Mesenchymal stem cell (in vitro differentiated cells and primary cell): ENCODE data around the gene DGKE.

ENCODE experiments used
- DNase-seq: peaks from one replicate; pipeline ENCODE4 v3.0.0-alpha.2; 2013
- H2AFZ ChIP-seq: one replicate; pipeline ENCODE4 v1.6.1; 2013; ENCODE audit warnings: low read depth, mild to moderate bottlenecking, control low read depth, inconsistent platforms, low read length, moderate library complexity
- H2AK5ac ChIP-seq: 2 replicates; pipeline ENCODE4 v1.6.1; 2013; ENCODE audit warnings: low read length, moderate library complexity, mild to moderate bottlenecking, inconsistent platforms; ENCODE audit not compliant: severe bottlenecking
- H2BK120ac ChIP-seq: one replicate; pipeline ENCODE4 v1.6.1; 2013; ENCODE audit warnings: low read depth, mild to moderate bottlenecking, inconsistent platforms, low read length, moderate library complexity
- H2BK12ac ChIP-seq, 2 experiments: one replicate each; pipeline ENCODE4 v1.6.1; 2013; ENCODE audit warnings: inconsistent platforms in 2 of 2, low read length in 2 of 2, mild to moderate bottlenecking in 2 of 2, moderate library complexity in 2 of 2, control low read depth in 1 of 2
- H2BK15ac ChIP-seq: one replicate; pipeline ENCODE4 v1.6.1; 2013; ENCODE audit warnings: mild to moderate bottlenecking, low read depth, inconsistent platforms; ENCODE audit not compliant: poor library complexity, severe bottlenecking
- H2BK5ac ChIP-seq: 2 replicates; pipeline ENCODE4 v1.6.1; 2013; ENCODE audit warnings: low read depth, mild to moderate bottlenecking, low read length, control low read depth, inconsistent platforms; ENCODE audit not compliant: poor library complexity, severe bottlenecking
- H3K14ac ChIP-seq, 2 experiments: one replicate each; pipeline ENCODE4 v1.6.1; 2013; ENCODE audit warnings: inconsistent platforms in 2 of 2, low read length in 2 of 2, control low read depth in 1 of 2, mild to moderate bottlenecking in 1 of 2, moderate library complexity in 1 of 2
- H3K18ac ChIP-seq, 2 experiments: one replicate each; pipeline ENCODE4 v1.6.1; 2013; ENCODE audit warnings: inconsistent platforms in 2 of 2, low read length in 2 of 2, control low read depth in 1 of 2, low read depth in 1 of 2, mild to moderate bottlenecking in 1 of 2
- H3K23ac ChIP-seq, 2 experiments: one replicate each; pipeline ENCODE4 v1.6.1; 2013; ENCODE audit warnings: inconsistent platforms in 2 of 2, low read length in 2 of 2, mild to moderate bottlenecking in 2 of 2, moderate library complexity in 2 of 2, control low read depth in 1 of 2
- H3K27ac ChIP-seq: 2 replicates; pipeline ENCODE4 v1.5.1; 2013; ENCODE audit warnings: mild to moderate bottlenecking, moderate library complexity, low read length, control low read depth, inconsistent platforms; ENCODE audit not compliant: poor library complexity, severe bottlenecking
- H3K27me3 ChIP-seq, 2 experiments: 2 replicates each; pipeline versions ENCODE4 v1.6.1 to v1.7.0; 2013; ENCODE audit warnings: low read length in 2 of 2, mild to moderate bottlenecking in 2 of 2, moderate library complexity in 2 of 2, control low read depth in 1 of 2, inconsistent platforms in 1 of 2; ENCODE audit not compliant: control insufficient read depth in 1 of 2, insufficient read depth in 1 of 2
- H3K36me3 ChIP-seq, 2 experiments: 2 replicates each; pipeline versions ENCODE4 v1.6.1 to v1.7.0; 2013; ENCODE audit warnings: low read length in 2 of 2, control low read depth in 1 of 2, inconsistent platforms in 1 of 2, low read depth in 1 of 2, mild to moderate bottlenecking in 1 of 2; ENCODE audit not compliant: insufficient read depth in 2 of 2, control insufficient read depth in 1 of 2
- H3K4ac ChIP-seq, 2 experiments: one replicate each; pipeline ENCODE4 v1.6.1; 2013; ENCODE audit warnings: inconsistent platforms in 2 of 2, low read length in 2 of 2, mild to moderate bottlenecking in 2 of 2, moderate library complexity in 2 of 2, control low read depth in 1 of 2, low read depth in 1 of 2
- H3K4me1 ChIP-seq: 2 replicates; pipeline ENCODE4 v1.6.1; 2013; ENCODE audit warnings: low read depth, low read length, control low read depth; ENCODE audit not compliant: control insufficient read depth, insufficient read depth
- H3K4me2 ChIP-seq: 2 replicates; pipeline ENCODE4 v1.6.1; 2013; ENCODE audit warnings: low read length, mild to moderate bottlenecking, inconsistent platforms; ENCODE audit not compliant: poor library complexity, severe bottlenecking
- H3K4me3 ChIP-seq, 2 experiments: 2 replicates each; pipeline versions ENCODE4 v1.5.1 to v1.7.0; 2013; ENCODE audit warnings: low read length in 2 of 2, mild to moderate bottlenecking in 2 of 2, control low read depth in 1 of 2, low read depth in 1 of 2; ENCODE audit not compliant: insufficient read depth in 1 of 2
- H3K79me1 ChIP-seq: replicated peaks from 2 replicates; pipeline ENCODE4 v1.6.1; 2013; ENCODE audit warnings: mild to moderate bottlenecking, control low read depth, low read length, inconsistent platforms; ENCODE audit not compliant: poor library complexity, severe bottlenecking
- H3K9ac ChIP-seq: 2 replicates; pipeline ENCODE4 v1.7.0; 2013; ENCODE audit warnings: mild to moderate bottlenecking, low read length, moderate library complexity
- H3K9me3 ChIP-seq: 2 replicates; pipeline ENCODE4 v1.7.0; 2013; ENCODE audit warnings: mild to moderate bottlenecking, low read length; ENCODE audit not compliant: control insufficient read depth
- H4K8ac ChIP-seq: one replicate; pipeline ENCODE4 v1.6.1; 2013; ENCODE audit warnings: inconsistent platforms, mild to moderate bottlenecking, low read length, moderate library complexity
- H4K91ac ChIP-seq: one replicate; pipeline ENCODE4 v1.6.1; 2013; ENCODE audit warnings: mild to moderate bottlenecking, low read length, inconsistent platforms
- WGBS: methylation state at CpG from one replicate; pipeline ENCODE4 v1.1.7; 2013; ENCODE audit warnings: mixed read lengths; 5-methylcytosine and 5-hydroxymethylcytosine counted together

DGKE gene

DNA sequence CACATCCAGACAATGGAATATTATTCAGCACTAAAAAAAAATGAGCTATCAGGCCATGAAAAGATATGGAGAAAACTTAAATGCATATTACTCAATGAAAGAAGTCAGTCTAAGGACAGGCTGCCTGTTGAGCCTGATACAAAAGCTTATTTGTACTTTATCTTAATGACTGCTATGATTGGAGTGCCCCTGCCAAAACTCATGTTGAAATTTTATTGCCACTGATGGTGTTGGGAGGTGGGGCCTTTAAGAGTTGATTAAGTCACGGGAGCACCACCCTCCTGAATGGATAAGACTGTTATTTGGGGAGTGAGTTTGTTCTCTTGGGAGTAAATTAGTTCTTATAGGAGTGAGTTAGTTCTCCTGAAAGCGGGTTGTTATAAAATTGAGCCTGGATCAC lies 10.1 kb upstream of the DGKE start:
- H3K18ac ChIP-seq, result no peak overlapping the region
- no peak overlapping the region for H3K9ac ChIP-seq
- no peak overlapping the region for H4K8ac ChIP-seq
- H4K91ac ChIP-seq, result no peak overlapping the region
- no peak for DNase-seq
- no peak overlapping the region for H3K27ac ChIP-seq
- H3K4me1 ChIP-seq, result peaks cover 9% of the 10 kb centered on the region
- no peak overlapping the region for H3K14ac ChIP-seq
- peaks cover 11% of the 10 kb centered on the region for H3K79me1 ChIP-seq
- H3K4me2 ChIP-seq, result no peak overlapping the region
- H2AFZ ChIP-seq, result no peak overlapping the region
- no peaks in the 10 kb centered on the region for H3K9me3 ChIP-seq
- no peak overlapping the region for H3K4me3 ChIP-seq
- no peak overlapping the region for H2BK120ac ChIP-seq
- no peaks in the 10 kb centered on the region for H3K27me3 ChIP-seq
- no peak overlapping the region for H2BK5ac ChIP-seq
- H2AK5ac ChIP-seq, result peak overlapping the region; percentile 56
- peaks cover 0 to 4% of the 10 kb centered on the region in 2 experiments for H3K36me3 ChIP-seq
- no peak overlapping the region for H3K23ac ChIP-seq
- H2BK15ac ChIP-seq, result no peak overlapping the region
- 95% methylated on average over 2 of the region's 2 CpGs for WGBS
- no peak overlapping the region for H2BK12ac ChIP-seq
- H3K4ac ChIP-seq, result no peak overlapping the region

DNA sequence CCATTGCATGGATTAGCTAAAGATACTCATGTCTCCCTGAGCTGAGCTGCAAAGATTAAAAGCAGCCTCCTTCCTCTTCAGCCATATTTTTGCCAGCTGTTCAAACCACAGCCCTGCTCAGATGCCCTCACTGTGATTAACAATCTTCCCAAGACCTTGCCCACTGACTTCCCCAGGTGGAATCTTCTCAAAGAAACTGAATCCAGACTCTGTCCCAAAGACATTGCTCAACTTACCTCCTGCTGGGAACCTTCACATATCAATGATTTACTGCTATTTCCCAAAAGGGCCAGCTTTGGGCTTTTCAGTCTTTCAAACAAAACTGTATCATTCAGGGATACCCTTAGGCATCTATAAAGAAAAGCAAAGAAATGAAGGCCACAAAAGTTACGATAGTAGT lies 9.4 kb upstream of the DGKE start:
- Histone ChIP-seq H2BK5ac (no peak overlapping the region), H2BK12ac (no peak overlapping the region), H3K36me3 (peaks cover 0 to 4% of the 10 kb centered on the region in 2 experiments), H3K27me3 (no peaks in the 10 kb centered on the region), H2AK5ac (peak overlapping the region; percentile 67), H2BK15ac (no peak overlapping the region), H4K91ac (no peak overlapping the region), H3K4ac (no peak overlapping the region), H3K4me1 (peaks cover 10% of the 10 kb centered on the region), H3K27ac (peak overlapping the region; percentile 74), H4K8ac (peak overlapping the region; percentile 13), H3K14ac (no peak overlapping the region), H2BK120ac (no peak overlapping the region), H3K9ac (no peak overlapping the region), H3K18ac (no peak overlapping the region), H3K9me3 (no peaks in the 10 kb centered on the region), H3K79me1 (peaks cover 15% of the 10 kb centered on the region), H3K23ac (no peak overlapping the region), H2AFZ (no peak overlapping the region), H3K4me2 (peak overlapping the region; percentile 23), H3K4me3 (no peak overlapping the region)
- no CpG with 5 or more reads among the region's 1 CpG for WGBS
- DNase-seq, result no peak

DNA sequence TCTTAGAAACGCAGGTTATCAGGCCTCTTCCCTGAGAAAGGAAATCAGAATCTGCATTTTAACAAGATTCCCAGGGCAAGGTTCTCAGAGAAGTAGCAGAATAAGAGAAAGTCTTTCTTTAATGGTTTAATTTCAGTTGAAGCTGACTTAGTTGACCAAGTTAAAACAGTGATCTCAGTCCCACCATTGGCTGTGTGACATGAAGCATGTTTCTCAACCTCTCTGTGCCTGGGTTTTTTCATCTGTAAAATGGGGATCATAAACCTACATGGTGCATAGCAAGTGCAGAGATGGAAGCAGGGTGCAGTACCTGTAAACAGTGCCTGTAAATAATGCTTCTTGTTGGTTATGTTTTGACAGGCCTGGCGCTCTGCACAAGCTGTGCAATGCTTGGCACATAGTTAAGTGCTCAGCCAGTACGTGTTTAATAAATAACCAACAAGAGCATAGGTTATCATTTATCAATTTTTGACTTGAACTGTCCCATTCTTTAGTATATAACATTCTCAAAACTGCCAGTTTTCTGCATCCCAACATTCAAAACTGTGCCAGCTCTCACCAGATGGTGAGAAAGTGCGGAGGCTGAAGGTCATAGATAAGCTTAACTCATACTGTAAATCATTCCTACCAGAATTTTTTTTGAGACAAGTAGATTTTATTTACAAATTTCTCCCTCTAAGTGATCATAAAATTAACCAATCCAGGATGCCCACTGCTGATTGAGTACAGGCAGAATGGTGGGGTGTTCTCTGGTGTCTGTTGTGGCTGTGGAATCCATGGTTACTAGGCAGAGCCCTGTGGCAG lies 7.1 kb upstream of the DGKE start:
- Histone ChIP-seq H3K4me1 (peaks cover 19% of the 10 kb centered on the region), H4K91ac (no peak overlapping the region), H4K8ac (no peak overlapping the region), H2BK15ac (no peak overlapping the region), H3K9ac (no peak overlapping the region), H3K36me3 (peaks cover 0 to 4% of the 10 kb centered on the region in 2 experiments), H2AFZ (no peak overlapping the region), H3K14ac (no peak overlapping the region), H3K18ac (no peak overlapping the region), H3K27ac (no peak overlapping the region), H3K9me3 (no peaks in the 10 kb centered on the region), H3K23ac (no peak overlapping the region), H3K4me2 (no peak overlapping the region), H2BK12ac (no peak overlapping the region), H3K27me3 (no peaks in the 10 kb centered on the region), H3K79me1 (peaks cover 21% of the 10 kb centered on the region), H2BK120ac (no peak overlapping the region), H2BK5ac (no peak overlapping the region), H2AK5ac (no peak overlapping the region), H3K4ac (no peak overlapping the region), H3K4me3 (no peak overlapping the region)
- DNase-seq, result no peak
- 98% methylated on average over 2 of the region's 4 CpGs for WGBS

DNA sequence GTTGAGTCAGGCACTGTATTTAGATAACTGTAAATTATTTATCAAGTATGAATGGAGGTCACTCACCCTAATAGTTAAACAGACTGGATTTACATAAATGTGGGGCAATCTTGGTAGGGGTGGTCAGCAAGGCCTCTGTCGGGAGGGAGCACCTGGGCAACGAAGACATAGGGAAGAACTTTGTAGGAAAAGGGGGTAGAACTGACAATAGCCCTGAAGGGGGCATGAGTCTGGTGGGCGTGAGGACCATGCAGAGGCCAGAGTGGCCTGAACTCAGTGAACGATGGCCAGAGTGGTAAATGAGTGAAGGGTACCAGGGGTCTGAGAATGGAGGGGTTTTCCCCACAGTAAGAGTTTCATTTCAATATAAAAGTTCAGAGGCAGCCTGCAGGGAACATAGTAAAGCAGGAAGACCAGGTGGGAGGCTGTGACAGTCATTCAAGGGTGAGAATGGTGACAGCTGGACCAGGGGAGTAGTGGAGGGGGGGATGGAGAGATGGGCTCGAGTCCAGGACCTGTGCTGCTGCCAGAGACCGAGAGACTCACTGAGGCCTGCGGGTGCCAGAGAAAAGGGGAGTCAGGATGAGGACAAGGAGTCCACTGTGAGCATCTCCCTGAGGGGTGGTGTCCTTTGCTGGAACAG lies 3.1 kb upstream of the DGKE start:
- DNase-seq, result no peak
- Histone ChIP-seq H2AFZ (no peak overlapping the region), H3K4me3 (no peak overlapping the region), H3K27me3 (no peaks in the 10 kb centered on the region), H2BK12ac (no peak overlapping the region), H3K4me1 (peaks cover 25% of the 10 kb centered on the region), H3K36me3 (peaks cover 0 to 4% of the 10 kb centered on the region in 2 experiments), H2BK15ac (no peak overlapping the region), H2AK5ac (peak overlapping the region; percentile 14), H4K8ac (no peak overlapping the region), H3K23ac (no peak overlapping the region), H3K79me1 (peaks cover 28% of the 10 kb centered on the region), H2BK5ac (no peak overlapping the region), H3K14ac (no peak overlapping the region), H3K4ac (no peak overlapping the region), H3K9me3 (no peaks in the 10 kb centered on the region), H3K9ac (no peak overlapping the region), H3K4me2 (peak overlapping the region; percentile 36), H3K27ac (peak overlapping the region; percentile 26), H3K18ac (no peak overlapping the region), H2BK120ac (no peak overlapping the region), H4K91ac (no peak overlapping the region)
- WGBS, result 92% methylated on average over 7 of the region's 7 CpGs
